ENCODE data around the gene SPATA24. TPM values are rescaled to one million over a fixed set of nuclear protein-coding genes. Genes with fewer than 3 reads are reported as not detected.

Gene SPATA24
- total RNA-seq, 1 experiment from 2014 or later, result 9.8 TPM

GRCh38 chr5:139406963-139407362 lies 3.1 kb upstream of the SPATA24 start:
- Mint-ChIP-seq H3K27me3 (ENCODE audit: insufficient read depth, unreplicated experiment) (no peaks in the 10 kb centered on the region), H3K36me3 (ENCODE audit: insufficient read depth, unreplicated experiment) (peaks cover 11% of the 10 kb centered on the region), H3K4me3 (ENCODE audit: unreplicated experiment) (no peak overlapping the region), H3K27ac (ENCODE audit: low read depth, unreplicated experiment) (no peak overlapping the region), H3K4me1 (ENCODE audit: insufficient read depth, unreplicated experiment) (peaks cover 23% of the 10 kb centered on the region), H3K9me3 (ENCODE audit: unreplicated experiment) (no peaks in the 10 kb centered on the region)
- TF ChIP-seq, protein P1, sequence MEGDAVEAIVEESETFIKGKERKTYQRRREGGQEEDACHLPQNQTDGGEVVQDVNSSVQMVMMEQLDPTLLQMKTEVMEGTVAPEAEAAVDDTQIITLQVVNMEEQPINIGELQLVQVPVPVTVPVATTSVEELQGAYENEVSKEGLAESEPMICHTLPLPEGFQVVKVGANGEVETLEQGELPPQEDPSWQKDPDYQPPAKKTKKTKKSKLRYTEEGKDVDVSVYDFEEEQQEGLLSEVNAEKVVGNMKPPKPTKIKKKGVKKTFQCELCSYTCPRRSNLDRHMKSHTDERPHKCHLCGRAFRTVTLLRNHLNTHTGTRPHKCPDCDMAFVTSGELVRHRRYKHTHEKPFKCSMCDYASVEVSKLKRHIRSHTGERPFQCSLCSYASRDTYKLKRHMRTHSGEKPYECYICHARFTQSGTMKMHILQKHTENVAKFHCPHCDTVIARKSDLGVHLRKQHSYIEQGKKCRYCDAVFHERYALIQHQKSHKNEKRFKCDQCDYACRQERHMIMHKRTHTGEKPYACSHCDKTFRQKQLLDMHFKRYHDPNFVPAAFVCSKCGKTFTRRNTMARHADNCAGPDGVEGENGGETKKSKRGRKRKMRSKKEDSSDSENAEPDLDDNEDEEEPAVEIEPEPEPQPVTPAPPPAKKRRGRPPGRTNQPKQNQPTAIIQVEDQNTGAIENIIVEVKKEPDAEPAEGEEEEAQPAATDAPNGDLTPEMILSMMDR (IDR thresholded peaks at IDR 0.05; ENCODE audit: unreplicated experiment), result no peak
- CTCF ChIA-PET, result interaction anchor here (1.1 to 11.5 kb wide), 3 partner anchors 15 to 204 kb away, joined by 3 to 111 read pairs (median 13); no protein-coding TSS in a partner anchor
- POLR2A ChIA-PET, result interaction anchor here (0.9 to 1.2 kb wide), 3 partner anchors 9 to 12 kb away, joined by 3 to 4 read pairs (median 3); no protein-coding TSS in a partner anchor
- intact Hi-C loops (cut with micrococcal nuclease), result no loop called here
- BruUV-seq (replicated peaks), result no TSS peak
- no peak for DNase-seq (ENCODE audit: unreplicated experiment)

GRCh38 chr5:139404484-139404840 lies 573 bp upstream of the SPATA24 start:
- BruUV-seq (replicated peaks), result TSS peak; percentile 94
- no peaks in the 10 kb centered on the region for H3K27me3 Mint-ChIP-seq (ENCODE audit: insufficient read depth, unreplicated experiment)
- peaks cover 23% of the 10 kb centered on the region for H3K4me1 Mint-ChIP-seq (ENCODE audit: insufficient read depth, unreplicated experiment)
- H3K36me3 Mint-ChIP-seq (ENCODE audit: insufficient read depth, unreplicated experiment), result peaks cover 29% of the 10 kb centered on the region
- intact Hi-C loops (cut with micrococcal nuclease), result no loop called here
- CTCF ChIA-PET, result interaction anchor here (1.5 to 11.5 kb wide), 2 partner anchors 11 to 18 kb away, joined by 4 to 111 read pairs; no protein-coding TSS in a partner anchor
- peak overlapping the region; percentile 99 for H3K27ac Mint-ChIP-seq (ENCODE audit: low read depth, unreplicated experiment)
- no peaks in the 10 kb centered on the region for H3K9me3 Mint-ChIP-seq (ENCODE audit: unreplicated experiment)
- peak overlapping the region; percentile 97 for H3K4me3 Mint-ChIP-seq (ENCODE audit: unreplicated experiment)
- POLR2A ChIA-PET, result interaction anchor here (0.7 to 2.3 kb wide), 10 partner anchors 10 to 158 kb away, joined by 3 to 21 read pairs (median 6); partner anchors contain the start of genes DNAJC18, PAIP2 and STING1
- no peak for DNase-seq (ENCODE audit: unreplicated experiment)
- TF ChIP-seq, protein P1 (IDR thresholded peaks at IDR 0.05; ENCODE audit: unreplicated experiment), result no peak

DNA sequence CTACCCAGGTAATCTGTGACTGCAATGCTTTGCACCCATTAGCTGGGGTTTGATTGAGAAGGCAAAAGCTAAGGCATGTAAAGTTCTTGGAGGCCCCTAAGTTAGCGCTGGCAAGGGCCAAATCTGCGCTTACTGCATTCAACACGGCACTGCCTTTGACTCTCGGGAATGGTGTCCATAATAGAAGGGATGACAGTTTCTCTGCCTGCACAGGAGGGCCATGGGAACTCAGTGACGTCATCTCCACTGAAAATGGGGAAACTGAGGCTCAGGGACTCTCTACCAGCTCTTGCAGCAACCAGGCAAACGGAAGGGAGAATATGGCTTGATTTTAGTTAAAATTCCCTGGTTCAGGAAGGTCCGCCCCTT lies 487 bp downstream of the SPATA24 start:
- TF ChIP-seq, protein P1 (IDR thresholded peaks at IDR 0.05; ENCODE audit: unreplicated experiment), result no peak
- H3K27me3 Mint-ChIP-seq (ENCODE audit: insufficient read depth, unreplicated experiment), result no peaks in the 10 kb centered on the region
- CTCF ChIA-PET, result interaction anchor here (0.7 to 11.5 kb wide), 8 partner anchors 12 to 121 kb away, joined by 3 to 111 read pairs (median 4); partner anchors contain the start of gene PAIP2
- BruUV-seq (replicated peaks), result TSS peak; percentile 86
- peaks cover 36% of the 10 kb centered on the region for H3K36me3 Mint-ChIP-seq (ENCODE audit: insufficient read depth, unreplicated experiment)
- intact Hi-C loops (cut with micrococcal nuclease), result loop anchor here (2.0 kb wide), 1 partner anchor 63 kb away; the partner anchor contains the start of gene PAIP2
- H3K9me3 Mint-ChIP-seq (ENCODE audit: unreplicated experiment), result no peaks in the 10 kb centered on the region
- H3K27ac Mint-ChIP-seq (ENCODE audit: low read depth, unreplicated experiment), result peak overlapping the region; percentile 99
- peaks cover 23% of the 10 kb centered on the region for H3K4me1 Mint-ChIP-seq (ENCODE audit: insufficient read depth, unreplicated experiment)
- no peak for DNase-seq (ENCODE audit: unreplicated experiment)
- POLR2A ChIA-PET, result interaction anchor here (0.9 to 2.3 kb wide), 14 partner anchors 11 to 184 kb away, joined by 3 to 21 read pairs (median 5); partner anchors contain the start of genes DNAJC18, PAIP2 and STING1
- peak overlapping the region; percentile 97 for H3K4me3 Mint-ChIP-seq (ENCODE audit: unreplicated experiment)

- Mint-ChIP-seq H3K4me1 (ENCODE audit: insufficient read depth, unreplicated experiment) (peaks cover 23% of the 10 kb centered on the region), H3K36me3 (ENCODE audit: insufficient read depth, unreplicated experiment) (peaks cover 36% of the 10 kb centered on the region), H3K27ac (ENCODE audit: low read depth, unreplicated experiment) (no peak overlapping the region), H3K4me3 (ENCODE audit: unreplicated experiment) (peak overlapping the region; percentile 97), H3K9me3 (ENCODE audit: unreplicated experiment) (no peaks in the 10 kb centered on the region), H3K27me3 (ENCODE audit: insufficient read depth, unreplicated experiment) (no peaks in the 10 kb centered on the region)
- DNase-seq (ENCODE audit: unreplicated experiment), result peak; percentile 69
- POLR2A ChIA-PET, result interaction anchor here (0.6 to 2.3 kb wide), 5 partner anchors 11 to 162 kb away, joined by 3 to 21 read pairs (median 6); partner anchors contain the start of gene PAIP2
- BruUV-seq (replicated peaks), result no TSS peak
- TF ChIP-seq, protein P1 (IDR thresholded peaks at IDR 0.05; ENCODE audit: unreplicated experiment), result peak; percentile 32
- CTCF ChIA-PET, result interaction anchor here (0.6 to 1.6 kb wide), 16 partner anchors 9 to 908 kb away, joined by 3 to 5 read pairs (median 3); partner anchors contain the start of gene PAIP2
- intact Hi-C loops (cut with micrococcal nuclease), result loop anchor here (2.0 kb wide), 1 partner anchor 62 kb away; the partner anchor contains the start of gene PAIP2
Measured at GRCh38 chr5:139402561-139403158, 1.2 kb downstream of the SPATA24 start.

Measured in MCF 10A (cell line).